A673 (cell line): ENCODE measurements around the gene CNOT8.

Experiments used
- EZH2 ChIP-seq: fragments of 200-600 bp; sonication (generic); IDR thresholded peaks from 2 replicates; pipeline ENCODE4 v1.6.1; 2017; ENCODE audit warnings: borderline replicate concordance, low read depth, mild to moderate bottlenecking, mixed read lengths, antibody characterized with exemption, low read length; ENCODE audit not compliant: poor library complexity, severe bottlenecking
- TF ChIP-seq, protein P1 (sequence below): fragments of 300-800, 200-600 bp; sonication (generic); conservative IDR thresholded peaks from 2 replicates; pipeline ENCODE4 v1.5.1; 2017; ENCODE audit warnings: low read depth, mild to moderate bottlenecking, antibody characterized with exemption, low read length, moderate library complexity, mixed read lengths

GRCh38 chr5:154830219-154830595 is 28.2 kb upstream of the CNOT8 start:
- TF ChIP-seq, protein P1, sequence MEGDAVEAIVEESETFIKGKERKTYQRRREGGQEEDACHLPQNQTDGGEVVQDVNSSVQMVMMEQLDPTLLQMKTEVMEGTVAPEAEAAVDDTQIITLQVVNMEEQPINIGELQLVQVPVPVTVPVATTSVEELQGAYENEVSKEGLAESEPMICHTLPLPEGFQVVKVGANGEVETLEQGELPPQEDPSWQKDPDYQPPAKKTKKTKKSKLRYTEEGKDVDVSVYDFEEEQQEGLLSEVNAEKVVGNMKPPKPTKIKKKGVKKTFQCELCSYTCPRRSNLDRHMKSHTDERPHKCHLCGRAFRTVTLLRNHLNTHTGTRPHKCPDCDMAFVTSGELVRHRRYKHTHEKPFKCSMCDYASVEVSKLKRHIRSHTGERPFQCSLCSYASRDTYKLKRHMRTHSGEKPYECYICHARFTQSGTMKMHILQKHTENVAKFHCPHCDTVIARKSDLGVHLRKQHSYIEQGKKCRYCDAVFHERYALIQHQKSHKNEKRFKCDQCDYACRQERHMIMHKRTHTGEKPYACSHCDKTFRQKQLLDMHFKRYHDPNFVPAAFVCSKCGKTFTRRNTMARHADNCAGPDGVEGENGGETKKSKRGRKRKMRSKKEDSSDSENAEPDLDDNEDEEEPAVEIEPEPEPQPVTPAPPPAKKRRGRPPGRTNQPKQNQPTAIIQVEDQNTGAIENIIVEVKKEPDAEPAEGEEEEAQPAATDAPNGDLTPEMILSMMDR: no peak
- no peak for TF ChIP-seq EZH2
